Kidney epithelial cell (primary cell): Measurements from ENCODE around the gene LMF2. TPM values are rescaled to one million over a fixed set of nuclear protein-coding genes. Genes with fewer than 3 reads are reported as not detected.

Experiments
- DNase-seq: peaks from one replicate; pipeline ENCODE4 v3.0.0-alpha.2; 2010; ENCODE audit warnings: low read depth
- H3K27me3 ChIP-seq: 2 replicates; pipeline ENCODE4 v1.6.0; 2011; ENCODE audit warnings: low read length; ENCODE audit not compliant: control insufficient read depth, insufficient read depth
- H3K36me3 ChIP-seq: 2 replicates; pipeline ENCODE4 v1.5.1; 2011; ENCODE audit warnings: low read length; ENCODE audit not compliant: control insufficient read depth, insufficient read depth
- H3K4me3 ChIP-seq: 2 replicates; pipeline ENCODE4 v1.5.1; 2011; ENCODE audit warnings: low read depth, mild to moderate bottlenecking, control low read depth, low read length
- CTCF ChIP-seq: IDR thresholded peaks from 2 replicates; pipeline ENCODE4 v1.5.1; 2011; ENCODE audit warnings: mild to moderate bottlenecking, moderate library complexity, low read length, control low read depth, inconsistent platforms; ENCODE audit not compliant: insufficient read depth, poor library complexity, severe bottlenecking
- total RNA-seq: library from RNA; depleted of rRNA; stranded (reverse); fragments of >200 nt; gene quantifications from 2 replicates; pipeline ENCODE4 v1.2.3, GENCODE V29; 2015

LMF2 gene
- total RNA-seq, 1 donor from 2014 or later = 48.3 TPM

- Histone ChIP-seq H3K4me3 (peak overlapping the region; percentile 47), H3K36me3 (no peaks in the 10 kb centered on the region), H3K27me3 (peaks cover 15% of the 10 kb centered on the region)
- TF ChIP-seq CTCF = no peak
- no peak for DNase-seq
Observed at GRCh38 chr22:50531962-50532674, 24.6 kb upstream of the LMF2 start.

GRCh38 chr22:50531546-50531961 lies 24.1 kb upstream of the LMF2 start:
- peak overlapping the region; percentile 47 for H3K4me3 ChIP-seq
- no peak for TF ChIP-seq CTCF
- H3K36me3 ChIP-seq = no peaks in the 10 kb centered on the region
- DNase-seq = no peak
- H3K27me3 ChIP-seq = peaks cover 15% of the 10 kb centered on the region

GRCh38 chr22:50530877-50531545 lies 23.5 kb upstream of the LMF2 start:
- DNase-seq = no peak
- Histone ChIP-seq H3K4me3 (peak overlapping the region; percentile 47), H3K36me3 (no peaks in the 10 kb centered on the region), H3K27me3 (peaks cover 15% of the 10 kb centered on the region)
- TF ChIP-seq CTCF = no peak

GRCh38 chr22:50530580-50530876 lies 23.0 kb upstream of the LMF2 start:
- peaks cover 15% of the 10 kb centered on the region for H3K27me3 ChIP-seq
- H3K4me3 ChIP-seq = peak overlapping the region; percentile 47
- TF ChIP-seq CTCF = no peak
- no peaks in the 10 kb centered on the region for H3K36me3 ChIP-seq
- DNase-seq = no peak

GRCh38 chr22:50529897-50530579 lies 22.5 kb upstream of the LMF2 start, which contains the start of gene TYMP:
TYMP (minus strand) TSS chr22:50530012; CDS start chr22:50529709, 303 bp downstream.
- TF ChIP-seq CTCF = no peak
- peak within 1 kb of the TSS; percentile 47 for H3K4me3 ChIP-seq
- no peak for DNase-seq
- peaks cover 15% of the 10 kb centered on the region for H3K27me3 ChIP-seq
- H3K36me3 ChIP-seq = no peaks in the 10 kb centered on the region
